Hepatocyte (in vitro differentiated cells): ENCODE data around the gene TENM4. TPM values are rescaled to one million over a fixed set of nuclear protein-coding genes. Genes with fewer than 3 reads are reported as not detected.

Experiments used
- DNase-seq: peaks from one replicate; pipeline ENCODE4 v3.0.0-alpha.2; 2016; ENCODE audit warnings: low spot score
- H2AFZ ChIP-seq: fragments of 200-600 bp; sonication (generic); 2 replicates; pipeline ENCODE4 v1.6.0; 2016; ENCODE audit warnings: antibody characterized with exemption, mild to moderate bottlenecking
- H3K27ac ChIP-seq: fragments of 200-600 bp; sonication (generic); 2 replicates; pipeline ENCODE4 v1.5.1; 2016; ENCODE audit warnings: mild to moderate bottlenecking
- H3K27me3 ChIP-seq: fragments of 200-600 bp; sonication (generic); 2 replicates; pipeline ENCODE4 v1.6.1; 2016
- H3K36me3 ChIP-seq: fragments of 200-600 bp; sonication (generic); replicated peaks from 2 replicates; pipeline ENCODE4 v1.5.1; 2016; ENCODE audit warnings: low read depth; ENCODE audit not compliant: insufficient read depth
- H3K4me1 ChIP-seq: fragments of 200-600 bp; sonication (generic); 2 replicates; pipeline ENCODE4 v1.5.1; 2016; ENCODE audit warnings: mild to moderate bottlenecking, moderate library complexity; ENCODE audit not compliant: insufficient read depth
- H3K4me2 ChIP-seq: fragments of 200-600 bp; sonication (generic); 2 replicates; pipeline ENCODE4 v1.6.0; 2016
- H3K4me3 ChIP-seq: fragments of 200-600 bp; sonication (generic); 2 replicates; pipeline ENCODE4 v1.5.1; 2016; ENCODE audit warnings: mild to moderate bottlenecking
- H3K79me2 ChIP-seq: fragments of 200-600 bp; sonication (generic); 2 replicates; pipeline ENCODE4 v1.6.0; 2017; ENCODE audit warnings: mild to moderate bottlenecking
- H3K9me2 ChIP-seq: fragments of 200-600 bp; sonication (generic); replicated peaks from 2 replicates; pipeline ENCODE4 v1.6.0; 2017; ENCODE audit warnings: mild to moderate bottlenecking; ENCODE audit not compliant: insufficient read depth
- H3K9me3 ChIP-seq: fragments of 200-600 bp; sonication (generic); 2 replicates; pipeline ENCODE4 v1.5.1; 2016; ENCODE audit warnings: low read depth, mild to moderate bottlenecking
- H4K20me1 ChIP-seq: fragments of 200-600 bp; sonication (generic); 2 replicates; pipeline ENCODE4 v1.6.0; 2016; ENCODE audit warnings: mild to moderate bottlenecking; ENCODE audit not compliant: insufficient read depth, poor library complexity, severe bottlenecking
- EZH2 ChIP-seq: fragments of 200-600 bp; sonication (generic); IDR thresholded peaks from 2 replicates; pipeline ENCODE4 v1.6.1; 2016; ENCODE audit warnings: antibody characterized with exemption, mild to moderate bottlenecking, borderline replicate concordance
- EZH2phosphoT487 ChIP-seq: fragments of 200-600 bp; sonication (generic); IDR thresholded peaks from one replicate; pipeline ENCODE4 v1.6.1; 2018; ENCODE audit warnings: antibody characterized with exemption, mild to moderate bottlenecking, low read depth, moderate library complexity; ENCODE audit not compliant: unreplicated experiment, severe bottlenecking
- WGBS: methylation state at CpG from one replicate; pipeline ENCODE4 v1.1.6; 2016; ENCODE audit warnings: low lambda C conversion rate; ENCODE audit errors: missing lambda C conversion rate; 5-methylcytosine and 5-hydroxymethylcytosine counted together
- polyA plus RNA-seq: library from polyadenylated mRNA; unstranded; fragments of >200 nt; fragmentation: Nextera tagmentation; extraction: Ambion mirVana; gene quantifications from 2 replicates; pipeline ENCODE4 v1.2.1, GENCODE V29; 2016
- total RNA-seq: library from RNA; depleted of rRNA; stranded (reverse); fragments of >200 nt; gene quantifications from 2 replicates; pipeline ENCODE4 v1.2.3, GENCODE V29; 2014
- TF ChIP-seq, protein P1 (sequence below): fragments of 200-600 bp; sonication (generic); IDR thresholded peaks from 2 replicates; pipeline ENCODE4 v1.5.1; 2016; ENCODE audit warnings: antibody characterized with exemption, mild to moderate bottlenecking; ENCODE audit not compliant: poor library complexity

Gene TENM4
- total and polyA plus RNA-seq, 2 experiments from 2014 or later: 18.4 to 18.7 TPM

DNA sequence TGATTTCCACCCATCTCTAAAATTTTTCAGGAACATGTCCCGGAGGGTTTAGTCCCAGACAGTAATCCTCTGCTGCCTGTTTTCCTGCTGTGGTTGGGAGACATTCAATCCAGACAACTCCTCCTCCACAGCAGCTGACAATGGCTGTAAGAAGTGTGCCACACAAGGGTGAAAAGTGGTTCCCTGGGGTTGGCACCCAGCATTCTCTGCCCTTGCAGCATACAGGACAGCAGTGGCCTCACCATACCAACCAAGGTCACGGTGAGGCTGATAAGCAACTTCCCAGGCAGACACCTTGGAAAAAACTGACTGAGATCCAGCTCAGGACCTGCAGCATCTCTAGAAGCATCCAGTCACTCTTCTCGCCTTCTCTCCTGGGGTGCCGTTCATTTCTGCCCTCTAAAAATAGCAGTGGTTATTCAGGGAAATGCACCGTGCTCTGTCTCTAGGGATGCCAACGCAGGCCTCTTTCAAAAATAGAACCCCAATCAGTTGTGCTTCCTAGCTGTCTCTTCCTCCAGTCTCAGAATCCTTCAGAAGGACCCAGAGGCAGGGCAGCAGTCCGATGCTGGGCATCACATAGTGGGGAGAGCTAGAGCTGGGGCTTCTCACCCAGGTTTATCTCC is 241.0 kb downstream of the TENM4 start:
- Histone ChIP-seq H3K9me2 (no peaks in the 10 kb centered on the region), H3K36me3 (no peaks in the 10 kb centered on the region), H3K9me3 (no peaks in the 10 kb centered on the region), H2AFZ (no peak overlapping the region), H4K20me1 (no peaks in the 10 kb centered on the region), H3K4me1 (no peaks in the 10 kb centered on the region), H3K27me3 (no peaks in the 10 kb centered on the region), H3K4me2 (no peak overlapping the region), H3K79me2 (no peaks in the 10 kb centered on the region), H3K4me3 (no peak overlapping the region), H3K27ac (no peak overlapping the region)
- TF ChIP-seq EZH2 (no peak), EZH2phosphoT487 (no peak)
- TF ChIP-seq, protein P1, sequence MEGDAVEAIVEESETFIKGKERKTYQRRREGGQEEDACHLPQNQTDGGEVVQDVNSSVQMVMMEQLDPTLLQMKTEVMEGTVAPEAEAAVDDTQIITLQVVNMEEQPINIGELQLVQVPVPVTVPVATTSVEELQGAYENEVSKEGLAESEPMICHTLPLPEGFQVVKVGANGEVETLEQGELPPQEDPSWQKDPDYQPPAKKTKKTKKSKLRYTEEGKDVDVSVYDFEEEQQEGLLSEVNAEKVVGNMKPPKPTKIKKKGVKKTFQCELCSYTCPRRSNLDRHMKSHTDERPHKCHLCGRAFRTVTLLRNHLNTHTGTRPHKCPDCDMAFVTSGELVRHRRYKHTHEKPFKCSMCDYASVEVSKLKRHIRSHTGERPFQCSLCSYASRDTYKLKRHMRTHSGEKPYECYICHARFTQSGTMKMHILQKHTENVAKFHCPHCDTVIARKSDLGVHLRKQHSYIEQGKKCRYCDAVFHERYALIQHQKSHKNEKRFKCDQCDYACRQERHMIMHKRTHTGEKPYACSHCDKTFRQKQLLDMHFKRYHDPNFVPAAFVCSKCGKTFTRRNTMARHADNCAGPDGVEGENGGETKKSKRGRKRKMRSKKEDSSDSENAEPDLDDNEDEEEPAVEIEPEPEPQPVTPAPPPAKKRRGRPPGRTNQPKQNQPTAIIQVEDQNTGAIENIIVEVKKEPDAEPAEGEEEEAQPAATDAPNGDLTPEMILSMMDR: no peak
- 93% methylated on average over 7 of the region's 7 CpGs for WGBS
- DNase-seq: no peak

DNA sequence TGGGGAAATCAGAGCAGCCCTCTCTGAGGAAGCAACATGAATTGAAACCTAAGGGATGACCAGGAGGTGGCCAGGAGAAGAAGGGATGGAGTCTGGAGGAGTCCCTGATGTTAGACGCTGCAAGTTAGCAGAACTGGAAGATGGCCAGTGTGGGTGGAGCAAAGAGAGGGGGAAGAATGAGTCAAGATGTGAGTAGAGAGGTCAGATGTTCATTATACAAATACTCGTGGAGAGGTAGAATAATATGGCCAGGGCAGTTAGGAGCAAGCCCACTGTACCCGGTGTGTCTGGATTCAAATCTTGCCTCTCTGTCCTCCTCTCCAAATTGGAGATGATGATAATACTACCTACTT is 242.0 kb downstream of the TENM4 start:
- DNase-seq: no peak
- H3K4me2 ChIP-seq: no peak overlapping the region
- no peaks in the 10 kb centered on the region for H3K9me3 ChIP-seq
- no peak overlapping the region for H3K27ac ChIP-seq
- H3K27me3 ChIP-seq: no peaks in the 10 kb centered on the region
- no peak overlapping the region for H2AFZ ChIP-seq
- no peaks in the 10 kb centered on the region for H3K79me2 ChIP-seq
- TF ChIP-seq EZH2 (no peak), EZH2phosphoT487 (no peak)
- TF ChIP-seq, protein P1: no peak
- WGBS: 86% methylated on average over 3 of the region's 3 CpGs
- no peak overlapping the region for H3K4me3 ChIP-seq
- no peaks in the 10 kb centered on the region for H3K9me2 ChIP-seq
- H4K20me1 ChIP-seq: no peaks in the 10 kb centered on the region
- H3K4me1 ChIP-seq: no peaks in the 10 kb centered on the region
- H3K36me3 ChIP-seq: no peaks in the 10 kb centered on the region

DNA sequence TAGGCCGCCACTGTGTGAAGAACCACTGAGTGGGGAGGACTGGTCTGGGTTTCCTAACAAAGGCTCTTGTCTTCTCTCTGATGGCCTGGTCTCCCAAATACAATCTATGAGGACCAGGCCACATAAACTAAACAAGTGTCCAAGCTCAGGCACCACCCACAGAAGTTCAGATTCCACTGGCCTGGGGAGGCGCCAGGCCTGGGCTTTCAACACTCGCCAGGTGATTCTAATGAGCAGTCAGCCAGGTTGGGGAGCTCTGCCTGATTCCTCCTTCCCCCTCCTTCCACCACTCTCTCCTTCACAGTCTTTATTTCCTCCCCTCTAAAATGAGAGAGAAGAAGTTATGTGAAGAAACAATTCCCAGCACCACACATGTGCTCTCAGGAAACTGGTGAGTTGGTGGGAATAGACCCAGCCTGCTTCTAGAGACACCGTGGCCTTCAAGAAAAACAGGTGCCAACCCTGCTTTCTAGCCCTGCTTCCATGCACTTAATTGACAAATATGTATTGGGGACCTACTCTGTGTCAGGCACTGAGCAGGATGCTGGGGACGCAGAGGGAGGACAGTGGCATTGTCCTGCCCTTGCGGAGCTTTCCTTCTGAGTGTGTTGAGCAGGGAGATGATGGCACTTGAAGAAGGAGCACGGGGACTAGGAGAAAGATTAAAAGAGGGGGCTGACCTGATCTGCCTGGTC is 242.5 kb downstream of the TENM4 start:
- Histone ChIP-seq H2AFZ (no peak overlapping the region), H3K9me3 (no peaks in the 10 kb centered on the region), H3K79me2 (no peaks in the 10 kb centered on the region), H3K36me3 (no peaks in the 10 kb centered on the region), H4K20me1 (no peaks in the 10 kb centered on the region), H3K4me1 (no peaks in the 10 kb centered on the region), H3K9me2 (no peaks in the 10 kb centered on the region), H3K27ac (no peak overlapping the region), H3K4me2 (no peak overlapping the region), H3K27me3 (no peaks in the 10 kb centered on the region), H3K4me3 (no peak overlapping the region)
- no peak for DNase-seq
- 98% methylated on average over 7 of the region's 7 CpGs for WGBS
- TF ChIP-seq EZH2 (no peak), EZH2phosphoT487 (no peak)
- TF ChIP-seq, protein P1: no peak
